OCI-LY1 (cell line): Measurements from ENCODE around the gene OR5B21.

ENCODE experiments used
- H2AFZ ChIP-seq: fragments of 200-600 bp; sonication (generic), shearing (Covaris generic); 2 replicates; pipeline ENCODE4 v1.6.0; 2014; ENCODE audit warnings: antibody characterized with exemption, mild to moderate bottlenecking, low read length
- H3F3A ChIP-seq: fragments of 200-600 bp; sonication (generic), shearing (Covaris generic); 2 replicates; pipeline ENCODE4 v1.6.0; 2014; ENCODE audit warnings: mild to moderate bottlenecking, antibody characterized with exemption, low read length, moderate library complexity; ENCODE audit not compliant: insufficient read depth
- H3K27ac ChIP-seq: fragments of 200-600 bp; sonication (generic); 2 replicates; pipeline ENCODE4 v1.5.1; 2014; ENCODE audit warnings: low read length, mixed run types, mild to moderate bottlenecking, low read depth; ENCODE audit not compliant: poor library complexity, severe bottlenecking
- H3K27me3 ChIP-seq: fragments of 200-600 bp; sonication (generic); 2 replicates; pipeline ENCODE4 v1.6.0; 2014; ENCODE audit warnings: antibody characterized with exemption, mild to moderate bottlenecking, low read length, moderate library complexity; ENCODE audit not compliant: insufficient read depth
- H3K36me3 ChIP-seq: fragments of 200-600 bp; sonication (generic); 2 replicates; pipeline ENCODE4 v1.6.1; 2014; ENCODE audit warnings: mild to moderate bottlenecking, antibody characterized with exemption, low read length, moderate library complexity, mixed read lengths; ENCODE audit not compliant: insufficient read depth
- H3K4me1 ChIP-seq: fragments of 200-600 bp; sonication (generic); 2 replicates; pipeline ENCODE4 v1.5.1; 2014; ENCODE audit warnings: mild to moderate bottlenecking, low read length, moderate library complexity; ENCODE audit not compliant: insufficient read depth, severe bottlenecking
- H3K4me2 ChIP-seq: fragments of 200-600 bp; sonication (generic), shearing (Covaris generic); 2 replicates; pipeline ENCODE4 v1.6.1; 2014; ENCODE audit warnings: low read length
- H3K4me3 ChIP-seq: fragments of 200-600 bp; sonication (generic); 2 replicates; pipeline ENCODE4 v1.5.1; 2014; ENCODE audit warnings: low read length, low read depth, mild to moderate bottlenecking, mixed read lengths; ENCODE audit not compliant: poor library complexity, severe bottlenecking
- H3K79me2 ChIP-seq: fragments of 200-600 bp; shearing (Covaris generic); 2 replicates; pipeline ENCODE4 v1.6.1; 2016; ENCODE audit warnings: mixed run types, low read length, mixed read lengths; ENCODE audit not compliant: insufficient read depth
- H3K9ac ChIP-seq: fragments of 200-600 bp; sonication (generic), shearing (Covaris generic); 2 replicates; pipeline ENCODE4 v1.6.1; 2014; ENCODE audit warnings: mild to moderate bottlenecking, low read length, mixed read lengths
- H3K9me2 ChIP-seq: fragments of 200-600 bp; sonication (generic), shearing (Covaris generic); 2 replicates; pipeline ENCODE4 v1.6.1; 2014; ENCODE audit warnings: low read depth, mild to moderate bottlenecking, low read length, mixed read lengths
- H3K9me3 ChIP-seq: fragments of 200-600 bp; shearing (Covaris generic); 2 replicates; pipeline ENCODE4 v1.6.1; 2014; ENCODE audit warnings: low read length, mixed read lengths
- H4K20me1 ChIP-seq: fragments of 200-600 bp; sonication (generic), shearing (Covaris generic); 2 replicates; pipeline ENCODE4 v1.6.0; 2016; ENCODE audit warnings: mild to moderate bottlenecking, low read length; ENCODE audit not compliant: insufficient read depth
- EZH2 ChIP-seq: fragments of 200-600 bp; sonication (generic), shearing (Covaris generic); IDR thresholded peaks from 2 replicates; pipeline ENCODE4 v1.8.0; 2017; ENCODE audit warnings: borderline replicate concordance, mixed run types, mild to moderate bottlenecking, antibody characterized with exemption, low read length, moderate library complexity, mixed read lengths
- TF ChIP-seq, protein P1 (sequence below): fragments of 200-600 bp; sonication (generic), shearing (Covaris generic); IDR thresholded peaks from 2 replicates; pipeline ENCODE4 v1.5.1; 2017; ENCODE audit warnings: mild to moderate bottlenecking, antibody characterized with exemption, low read length, moderate library complexity, mixed read lengths

Gene OR5B21

DNA sequence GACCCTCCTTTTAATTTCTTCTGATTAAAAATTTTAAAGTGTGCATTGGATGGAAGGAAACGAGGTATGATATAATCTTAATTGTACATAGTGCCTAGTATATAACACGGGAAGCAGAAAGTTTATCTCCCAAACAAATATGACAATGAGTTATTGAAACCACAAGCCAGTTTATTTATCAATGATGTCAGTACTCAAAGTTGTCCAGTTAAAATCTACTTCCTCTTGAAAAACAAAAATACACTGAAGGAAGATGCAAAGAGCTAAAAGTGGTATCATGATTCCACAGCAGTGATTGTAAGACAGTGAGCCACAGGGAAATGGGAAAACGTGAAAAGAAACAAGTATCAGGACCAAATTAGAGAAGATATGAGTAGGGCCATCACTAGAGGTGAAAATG is 18.8 kb upstream of the OR5B21 start:
- no peak overlapping the region for H3K4me3 ChIP-seq
- no peaks in the 10 kb centered on the region for H3K9me3 ChIP-seq
- peaks cover 18% of the 10 kb centered on the region for H3K4me1 ChIP-seq
- H3K36me3 ChIP-seq, result peaks cover 65% of the 10 kb centered on the region
- no peaks in the 10 kb centered on the region for H3K9me2 ChIP-seq
- no peaks in the 10 kb centered on the region for H3K27me3 ChIP-seq
- H3K4me2 ChIP-seq, result no peak overlapping the region
- H3K79me2 ChIP-seq, result no peaks in the 10 kb centered on the region
- H3K9ac ChIP-seq, result no peak overlapping the region
- no peak overlapping the region for H2AFZ ChIP-seq
- H3K27ac ChIP-seq, result no peak overlapping the region
- no peaks in the 10 kb centered on the region for H4K20me1 ChIP-seq
- H3F3A ChIP-seq, result peaks cover 10% of the 10 kb centered on the region; the same call in 1 of the 2 replicates
- TF ChIP-seq, protein P1, sequence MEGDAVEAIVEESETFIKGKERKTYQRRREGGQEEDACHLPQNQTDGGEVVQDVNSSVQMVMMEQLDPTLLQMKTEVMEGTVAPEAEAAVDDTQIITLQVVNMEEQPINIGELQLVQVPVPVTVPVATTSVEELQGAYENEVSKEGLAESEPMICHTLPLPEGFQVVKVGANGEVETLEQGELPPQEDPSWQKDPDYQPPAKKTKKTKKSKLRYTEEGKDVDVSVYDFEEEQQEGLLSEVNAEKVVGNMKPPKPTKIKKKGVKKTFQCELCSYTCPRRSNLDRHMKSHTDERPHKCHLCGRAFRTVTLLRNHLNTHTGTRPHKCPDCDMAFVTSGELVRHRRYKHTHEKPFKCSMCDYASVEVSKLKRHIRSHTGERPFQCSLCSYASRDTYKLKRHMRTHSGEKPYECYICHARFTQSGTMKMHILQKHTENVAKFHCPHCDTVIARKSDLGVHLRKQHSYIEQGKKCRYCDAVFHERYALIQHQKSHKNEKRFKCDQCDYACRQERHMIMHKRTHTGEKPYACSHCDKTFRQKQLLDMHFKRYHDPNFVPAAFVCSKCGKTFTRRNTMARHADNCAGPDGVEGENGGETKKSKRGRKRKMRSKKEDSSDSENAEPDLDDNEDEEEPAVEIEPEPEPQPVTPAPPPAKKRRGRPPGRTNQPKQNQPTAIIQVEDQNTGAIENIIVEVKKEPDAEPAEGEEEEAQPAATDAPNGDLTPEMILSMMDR, result no peak
- TF ChIP-seq EZH2, result no peak

DNA sequence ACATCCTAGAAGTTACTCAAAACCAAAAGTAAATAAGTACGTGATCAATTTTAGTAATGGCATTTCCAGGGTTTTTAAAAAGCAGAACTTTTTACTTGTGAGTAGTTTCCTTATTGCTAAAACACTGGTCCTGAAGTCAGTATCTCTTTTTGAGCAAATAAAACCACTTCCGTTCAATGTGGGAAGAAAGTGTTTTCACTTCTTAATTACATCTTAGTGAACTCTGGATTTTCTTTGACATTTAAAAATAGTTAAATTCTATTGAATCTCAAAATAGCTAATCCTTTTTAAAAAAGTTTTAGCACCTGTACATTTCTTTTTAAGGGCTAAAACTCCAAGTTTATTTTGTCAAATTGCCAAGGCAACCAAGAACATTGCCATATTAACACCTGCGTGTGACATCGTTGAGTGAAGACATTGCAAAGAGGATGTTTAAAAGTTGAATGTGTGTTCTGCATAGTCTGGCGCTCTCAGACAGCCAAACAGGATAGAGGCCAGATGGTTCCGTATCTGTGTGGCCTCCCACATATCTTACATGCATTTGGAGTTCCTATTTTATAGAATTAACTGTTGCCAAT is 17.2 kb upstream of the OR5B21 start:
- no peaks in the 10 kb centered on the region for H3K27me3 ChIP-seq
- H3K9me2 ChIP-seq, result no peaks in the 10 kb centered on the region
- H3K9ac ChIP-seq, result no peak overlapping the region
- peaks cover 51% of the 10 kb centered on the region for H3K36me3 ChIP-seq
- no peak overlapping the region for H3K4me3 ChIP-seq
- peak overlapping the region; percentile 50 for H3K27ac ChIP-seq
- H3K4me2 ChIP-seq, result no peak overlapping the region
- no peaks in the 10 kb centered on the region for H3K79me2 ChIP-seq
- peaks cover 18% of the 10 kb centered on the region for H3K4me1 ChIP-seq
- H3F3A ChIP-seq, result peaks cover 10% of the 10 kb centered on the region; the same call in 1 of the 2 replicates
- H4K20me1 ChIP-seq, result no peaks in the 10 kb centered on the region
- no peak overlapping the region for H2AFZ ChIP-seq
- H3K9me3 ChIP-seq, result no peaks in the 10 kb centered on the region
- TF ChIP-seq, protein P1, result no peak
- no peak for TF ChIP-seq EZH2

DNA sequence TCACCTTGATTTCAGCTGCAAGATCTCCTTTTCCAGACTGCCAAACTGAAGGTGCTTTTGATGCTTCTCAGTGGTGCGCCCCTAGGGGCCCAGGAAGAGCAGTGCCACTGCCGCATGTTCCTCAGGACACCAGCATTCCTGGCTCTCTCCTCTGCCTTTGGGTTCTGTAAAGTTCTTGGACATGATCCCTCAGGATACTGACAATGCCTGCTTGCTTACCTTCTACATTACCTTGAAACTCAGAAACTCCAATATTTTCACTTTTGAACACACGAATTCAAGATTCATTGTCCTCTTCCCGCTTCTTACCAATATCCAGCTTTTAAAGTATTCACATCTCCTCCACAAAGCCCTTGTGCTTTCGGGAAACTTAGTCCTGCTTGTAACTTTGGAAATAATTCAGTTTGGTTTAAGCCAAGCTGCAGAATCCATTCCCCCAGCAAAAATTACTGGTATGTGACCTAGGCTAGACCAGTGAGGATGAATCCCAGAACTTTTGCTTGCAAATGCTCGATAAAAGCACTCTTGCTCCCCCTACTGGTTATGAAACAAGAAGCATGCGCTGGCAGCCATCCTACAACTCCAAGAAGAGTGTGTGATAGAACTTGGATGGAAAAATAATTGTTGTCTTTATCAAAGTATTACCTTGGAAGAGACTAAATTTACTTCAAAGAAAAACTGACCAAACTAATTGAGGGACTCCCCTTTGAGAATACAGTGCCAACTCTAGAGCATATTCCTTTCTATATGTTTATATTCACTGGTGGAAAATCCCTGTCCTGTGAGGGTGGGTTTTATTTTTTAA is 16.5 kb upstream of the OR5B21 start:
- Histone ChIP-seq H3F3A (peaks cover 10% of the 10 kb centered on the region; the same call in 1 of the 2 replicates), H3K4me2 (no peak overlapping the region), H3K9me3 (no peaks in the 10 kb centered on the region), H3K27ac (peak overlapping the region; percentile 50), H3K79me2 (no peaks in the 10 kb centered on the region), H4K20me1 (no peaks in the 10 kb centered on the region), H3K4me1 (peaks cover 18% of the 10 kb centered on the region), H3K27me3 (no peaks in the 10 kb centered on the region), H3K36me3 (peaks cover 44% of the 10 kb centered on the region), H3K4me3 (no peak overlapping the region), H3K9me2 (no peaks in the 10 kb centered on the region), H3K9ac (no peak overlapping the region), H2AFZ (no peak overlapping the region)
- TF ChIP-seq, protein P1, result peak; percentile 80
- no peak for TF ChIP-seq EZH2
